ENCODE measurements around the gene PTPN7.
"Not testable (repeated sequence)": the region's sequence is repeated elsewhere in the genome, so short reads cannot be mapped to it uniquely, and the experiment has no call there.

The PTPN7 gene

GRCh38 chr1:202189001-202189790, 28.8 kb upstream of the PTPN7 start:
- DNase-seq (ENCODE audit: low read depth): no peak

DNA sequence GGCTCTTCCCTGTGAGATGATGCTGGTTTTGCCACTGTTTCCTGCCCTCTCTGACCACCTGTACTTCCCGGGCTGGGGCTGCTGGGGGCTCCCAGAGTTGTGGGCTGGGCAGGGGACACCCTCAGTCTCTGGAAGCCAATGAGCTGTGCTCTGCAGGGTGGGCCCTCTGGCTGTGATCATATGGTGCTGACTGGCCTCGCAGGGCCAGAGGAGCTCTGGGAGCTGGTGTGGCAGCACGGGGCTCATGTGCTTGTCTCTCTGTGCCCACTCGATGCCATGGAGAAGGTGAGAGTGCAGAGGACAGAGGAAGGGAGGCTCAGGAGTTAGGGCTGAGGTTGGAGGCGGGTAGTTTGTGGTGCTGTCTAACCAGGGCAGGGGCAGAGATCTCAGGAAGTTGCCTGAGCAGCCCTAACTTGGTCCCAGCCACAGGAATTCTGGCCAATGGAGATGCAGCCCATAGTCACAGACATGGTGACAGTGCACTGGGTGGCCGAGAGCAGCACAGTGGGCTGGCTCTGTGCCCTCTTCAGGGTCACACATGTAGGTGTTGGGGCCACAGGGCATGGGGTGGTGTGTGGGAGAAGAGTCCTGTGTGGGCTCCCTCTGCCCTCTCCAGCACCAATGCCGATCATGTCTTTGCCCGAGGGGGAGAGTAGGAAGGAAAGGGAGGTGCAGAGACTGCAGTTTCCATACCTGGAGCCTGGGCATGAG, 27.4 kb upstream of the PTPN7 start:
- DNase-seq (ENCODE audit: low read depth): no peak

DNA sequence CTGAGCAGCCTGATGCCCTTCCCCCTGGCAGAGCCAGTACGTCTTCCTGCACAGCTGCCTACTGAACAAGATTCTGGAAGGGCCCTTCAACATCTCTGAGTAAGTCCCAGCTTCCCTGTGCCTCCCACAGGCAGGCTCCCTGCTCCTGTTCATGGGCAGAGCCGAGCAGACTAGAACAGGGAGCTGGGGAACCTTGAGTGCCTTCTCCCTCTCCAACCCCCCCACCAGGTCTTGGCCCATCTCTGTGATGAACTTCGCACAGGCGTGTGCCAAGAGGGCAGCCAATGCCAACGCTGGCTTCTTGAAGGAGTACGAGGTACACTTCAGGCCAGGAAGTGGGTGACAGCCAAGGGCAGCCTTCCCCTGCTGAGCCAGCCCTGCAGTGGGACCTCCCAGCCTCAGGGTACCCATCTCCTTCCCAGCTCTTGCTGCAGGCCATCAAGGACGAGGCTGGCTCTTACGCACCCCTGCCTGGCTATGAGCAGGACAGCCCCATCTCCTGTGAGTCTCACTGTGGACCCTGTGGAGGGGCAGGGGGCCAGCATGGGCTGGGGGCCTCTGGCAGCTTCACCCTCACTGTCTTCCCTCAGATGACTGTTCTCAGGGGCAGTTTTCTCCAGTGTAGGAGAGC, 26.8 kb upstream of the PTPN7 start:
- DNase-seq (ENCODE audit: low read depth): no peak

DNA sequence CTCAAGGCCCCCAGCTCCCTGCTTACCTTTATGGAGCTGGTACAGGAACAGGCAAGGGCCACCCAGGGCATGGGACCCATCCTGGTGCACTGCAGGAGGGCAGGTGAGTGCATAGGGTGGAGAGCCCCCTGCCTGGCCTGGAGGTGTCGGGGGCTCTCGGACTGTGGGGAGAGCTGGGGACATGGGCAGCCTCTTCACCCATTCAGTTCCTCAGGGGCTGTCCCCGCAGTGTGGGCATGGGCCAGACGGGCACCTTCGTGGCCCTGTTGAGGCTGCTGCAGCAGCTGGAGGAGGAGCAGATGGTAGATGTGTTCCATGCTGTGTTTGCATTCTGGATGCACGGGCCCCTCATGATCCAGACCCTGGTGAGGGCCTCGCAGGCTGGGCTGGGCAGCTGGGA, 25.9 kb upstream of the PTPN7 start:
- DNase-seq (ENCODE audit: low read depth): no peak

GRCh38 chr1:202184750-202185460, 24.5 kb upstream of the PTPN7 start:
- peak; percentile 80 for DNase-seq (ENCODE audit: low read depth)

DNA sequence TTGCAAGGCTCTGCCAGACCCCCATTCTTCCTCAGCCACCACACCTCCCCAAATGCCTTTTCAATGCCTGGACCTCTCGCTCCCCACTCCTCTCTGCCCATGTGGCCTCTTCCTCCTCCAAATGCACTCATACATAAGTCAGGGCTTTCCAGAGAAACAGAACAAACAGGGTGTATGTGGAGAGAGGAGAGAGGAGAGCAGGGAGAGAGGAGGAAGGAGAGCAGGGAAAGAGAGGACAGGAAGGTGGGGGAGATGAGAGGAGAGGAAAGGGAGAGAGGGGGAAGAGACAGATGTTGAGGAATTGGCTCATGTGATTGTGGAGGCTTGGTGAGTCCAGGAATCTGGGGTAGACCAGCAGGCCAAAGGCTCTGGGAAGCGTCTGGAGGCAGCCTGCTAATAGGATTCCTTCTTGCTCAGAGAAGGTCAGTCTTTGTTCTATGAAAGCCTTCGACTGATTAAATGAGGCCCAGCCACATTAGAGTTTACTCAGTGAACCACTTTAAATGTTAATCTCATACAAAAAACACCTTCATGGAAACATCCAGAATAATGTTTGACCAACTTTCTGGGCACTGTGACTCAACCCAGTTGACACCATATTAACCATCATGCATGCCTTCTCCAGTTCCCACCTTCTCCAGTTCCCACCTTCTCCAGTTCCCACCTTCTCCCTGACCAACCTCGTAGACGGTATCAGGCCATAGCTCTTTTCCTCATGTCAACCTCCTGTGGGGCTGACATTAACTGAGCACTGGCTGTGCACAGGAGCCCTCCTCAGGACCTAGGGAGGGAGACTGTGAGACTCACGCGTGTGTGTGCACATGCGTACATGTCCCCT, 21.9 kb upstream of the PTPN7 start:
- no peak for DNase-seq (ENCODE audit: low read depth)

GRCh38 chr1:202181586-202181985, 21.2 kb upstream of the PTPN7 start:
- DNase-seq (ENCODE audit: low read depth): no peak

DNA sequence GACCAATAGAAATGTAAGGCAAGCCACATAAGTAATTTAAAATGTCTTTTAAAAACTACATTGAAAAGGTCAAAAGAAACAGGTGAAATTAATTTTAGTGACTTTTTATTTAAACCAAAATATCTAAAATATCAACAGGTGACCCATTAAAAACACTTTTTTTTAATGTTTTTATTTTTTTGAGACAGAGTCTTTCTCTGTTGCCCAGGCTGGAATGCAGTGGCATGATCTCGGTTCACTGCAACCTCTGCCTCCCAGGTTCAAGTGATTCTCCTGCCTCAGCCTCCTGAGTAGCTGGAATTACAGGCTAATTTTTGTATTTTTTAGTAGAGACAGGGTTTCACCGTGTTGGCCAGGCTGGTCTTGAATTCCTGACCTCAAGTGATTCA, 20.3 kb upstream of the PTPN7 start:
- not testable (repeated sequence) for DNase-seq (ENCODE audit: low read depth)

DNA sequence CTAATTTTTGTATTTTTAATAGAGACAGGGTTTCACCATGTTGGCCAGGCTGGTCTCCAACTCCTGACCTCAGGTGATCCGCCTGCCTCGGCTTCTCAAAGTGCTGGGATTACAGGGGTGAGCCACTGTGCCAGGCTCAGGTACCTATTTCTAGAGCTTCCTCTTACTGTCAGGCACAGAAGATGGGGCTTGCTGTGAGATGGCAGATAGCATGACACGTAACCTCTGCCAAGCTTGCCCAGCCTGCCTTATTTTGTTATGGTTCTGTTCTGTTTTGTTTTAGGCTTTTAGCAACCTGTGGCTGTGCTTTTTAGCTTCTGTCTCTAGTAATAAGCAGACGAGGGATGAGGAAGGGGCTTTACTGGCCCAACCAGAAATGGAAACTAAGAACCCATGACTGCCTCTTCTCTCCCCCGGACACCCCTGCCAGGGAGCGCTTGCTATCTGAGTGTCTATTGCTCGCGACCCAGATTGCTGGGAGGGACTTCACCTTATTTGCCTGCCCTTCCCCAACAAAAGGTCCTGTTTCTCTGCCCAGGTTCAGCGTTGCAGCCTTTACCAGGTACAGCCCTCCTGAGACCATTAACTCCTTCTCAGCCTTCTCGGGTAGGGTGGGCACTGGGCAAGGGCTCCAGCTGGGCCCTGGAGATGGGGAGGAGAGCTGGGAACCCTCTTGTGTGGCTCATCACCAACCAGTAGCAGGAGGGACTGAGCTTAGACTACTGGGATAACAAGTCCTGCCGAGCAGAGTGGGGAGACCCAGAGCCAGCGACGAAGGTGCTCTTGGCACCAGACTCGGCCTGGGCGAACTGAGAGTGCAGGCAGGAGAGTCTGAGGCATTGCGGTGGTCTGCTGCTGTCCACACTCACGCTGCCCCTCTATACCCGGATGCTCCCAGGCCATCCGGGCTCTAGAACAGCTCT, 19.7 kb upstream of the PTPN7 start:
- no peak for DNase-seq (ENCODE audit: low read depth)

GRCh38 chr1:202176949-202177927, 16.8 kb upstream of the PTPN7 start:
- DNase-seq (ENCODE audit: low read depth): no peak

- DNase-seq (ENCODE audit: low read depth): no peak
Measured at GRCh38 chr1:202173993-202174392, 13.6 kb upstream of the PTPN7 start.

DNA sequence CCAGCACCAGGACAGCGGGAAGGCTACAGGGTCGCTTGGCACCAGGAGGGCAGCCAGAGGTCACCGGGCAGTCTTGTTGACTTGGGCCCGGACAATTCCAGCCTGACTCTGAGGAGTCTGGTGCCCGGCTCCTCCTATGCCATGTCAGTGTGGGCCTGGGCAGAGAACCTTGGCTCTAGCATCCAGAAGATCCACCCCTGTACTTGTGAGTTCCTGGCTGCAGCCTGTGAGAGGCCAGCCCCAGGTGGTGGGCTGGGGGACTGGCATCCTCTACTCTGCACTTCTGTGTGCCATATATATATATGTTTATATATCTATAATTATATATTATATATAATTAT, 11.6 kb upstream of the PTPN7 start:
- no peak for DNase-seq (ENCODE audit: low read depth)

GRCh38 chr1:202171292-202172014, 11.1 kb upstream of the PTPN7 start:
- DNase-seq (ENCODE audit: low read depth): no peak

DNA sequence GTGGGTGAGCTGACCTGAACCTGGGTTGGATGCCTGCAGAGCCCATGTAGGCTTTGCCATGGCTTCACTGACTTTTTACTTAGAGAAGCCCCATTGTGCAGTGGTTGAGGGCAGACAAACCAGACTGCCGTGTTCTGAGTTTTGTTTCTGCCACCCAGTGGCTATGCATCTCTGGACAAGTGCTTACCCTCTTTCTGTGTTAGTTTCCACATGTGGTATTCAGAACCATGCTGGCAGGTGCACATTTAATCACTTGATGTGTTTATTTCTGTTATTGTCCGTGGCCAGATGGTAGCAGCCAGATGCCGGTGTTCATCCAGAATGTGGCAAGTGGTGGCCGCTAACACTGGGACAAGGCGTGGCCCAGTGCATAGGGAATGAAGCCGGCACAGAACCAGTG, 10.3 kb upstream of the PTPN7 start:
- no peak for DNase-seq (ENCODE audit: low read depth)

- DNase-seq (ENCODE audit: low read depth): no peak
Measured at GRCh38 chr1:202168861-202169260, 8.5 kb upstream of the PTPN7 start.

- DNase-seq (ENCODE audit: low read depth): peak; percentile 27
Measured at GRCh38 chr1:202167708-202168415, 7.5 kb upstream of the PTPN7 start.

- DNase-seq (ENCODE audit: low read depth): not testable (repeated sequence)
Measured at GRCh38 chr1:202167054-202167453, 6.7 kb upstream of the PTPN7 start.
